Endothelial cell (in vitro differentiated cells): ENCODE data around the gene RAD51B. TPM values are rescaled to one million over a fixed set of nuclear protein-coding genes. Genes with fewer than 3 reads are reported as not detected.

Experiments used
- DNase-seq: peaks from one replicate; pipeline ENCODE4 v3.0.0; 2021; ENCODE audit warnings: low spot score
- H3K27ac Mint-ChIP-seq: one replicate; pipeline ENCODE4 v1.8.0; 2021; ENCODE audit warnings: mixed read lengths, inconsistent platforms; ENCODE audit not compliant: unreplicated experiment
- H3K27me3 Mint-ChIP-seq: one replicate; pipeline ENCODE4 v1.8.0; 2021; ENCODE audit warnings: mild to moderate bottlenecking, moderate library complexity, mixed read lengths, inconsistent platforms; ENCODE audit not compliant: unreplicated experiment
- H3K36me3 Mint-ChIP-seq: one replicate; pipeline ENCODE4 v1.8.0; 2021; ENCODE audit warnings: mild to moderate bottlenecking, low read depth, mixed read lengths, inconsistent platforms; ENCODE audit not compliant: unreplicated experiment
- H3K4me1 Mint-ChIP-seq: one replicate; pipeline ENCODE4 v1.8.0; 2021; ENCODE audit warnings: mild to moderate bottlenecking, mixed read lengths, inconsistent platforms; ENCODE audit not compliant: unreplicated experiment
- H3K4me3 Mint-ChIP-seq: one replicate; pipeline ENCODE4 v1.8.0; 2021; ENCODE audit warnings: mild to moderate bottlenecking, mixed read lengths, inconsistent platforms; ENCODE audit not compliant: unreplicated experiment
- H3K9me3 Mint-ChIP-seq: one replicate; pipeline ENCODE4 v1.8.0; 2021; ENCODE audit warnings: mixed read lengths, inconsistent platforms; ENCODE audit not compliant: unreplicated experiment
- total RNA-seq: library from RNA; stranded (reverse); fragmentation: NEBNext Ultra II Directional; extraction: Animal tissue kit (Norgen Biotek cat#: 25700); gene quantifications from one replicate; pipeline ENCODE4 v1.2.1, GENCODE V29; 2021; ENCODE audit not compliant: unreplicated experiment
- TF ChIP-seq, protein P1 (sequence below): fragments of 200-600 bp; sonication (generic); IDR thresholded peaks from one replicate; pipeline ENCODE4 v1.5.0; 2021; ENCODE audit warnings: antibody characterized with exemption; ENCODE audit not compliant: unreplicated experiment

RAD51B gene
- total RNA-seq, 1 donor from 2014 or later: 23.5 TPM

DNA sequence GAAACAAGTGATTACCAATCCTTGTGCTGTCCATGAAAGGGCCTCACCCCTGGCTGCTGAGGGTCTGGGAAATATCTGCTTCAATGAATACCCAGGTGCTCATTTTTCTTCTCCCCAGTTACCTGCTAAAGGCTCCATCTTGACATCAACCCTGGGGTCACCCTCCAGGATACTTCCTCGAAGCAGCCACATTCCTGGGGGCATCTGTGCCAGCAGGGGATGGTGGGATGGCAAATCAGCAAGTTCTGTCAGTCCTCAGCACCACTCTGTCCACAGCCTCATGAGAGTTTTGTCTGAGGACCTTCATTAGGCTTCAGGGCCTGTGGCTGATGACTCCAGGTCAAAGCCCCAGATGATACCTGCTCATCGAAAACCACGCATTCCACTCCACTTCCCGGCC, 848.4 kb downstream of the RAD51B start:
- Mint-ChIP-seq H3K27ac (no peak overlapping the region), H3K4me3 (no peak overlapping the region), H3K4me1 (peaks cover 18% of the 10 kb centered on the region), H3K9me3 (no peaks in the 10 kb centered on the region), H3K27me3 (peaks cover 8% of the 10 kb centered on the region), H3K36me3 (no peaks in the 10 kb centered on the region)
- DNase-seq: no peak
- TF ChIP-seq, protein P1, sequence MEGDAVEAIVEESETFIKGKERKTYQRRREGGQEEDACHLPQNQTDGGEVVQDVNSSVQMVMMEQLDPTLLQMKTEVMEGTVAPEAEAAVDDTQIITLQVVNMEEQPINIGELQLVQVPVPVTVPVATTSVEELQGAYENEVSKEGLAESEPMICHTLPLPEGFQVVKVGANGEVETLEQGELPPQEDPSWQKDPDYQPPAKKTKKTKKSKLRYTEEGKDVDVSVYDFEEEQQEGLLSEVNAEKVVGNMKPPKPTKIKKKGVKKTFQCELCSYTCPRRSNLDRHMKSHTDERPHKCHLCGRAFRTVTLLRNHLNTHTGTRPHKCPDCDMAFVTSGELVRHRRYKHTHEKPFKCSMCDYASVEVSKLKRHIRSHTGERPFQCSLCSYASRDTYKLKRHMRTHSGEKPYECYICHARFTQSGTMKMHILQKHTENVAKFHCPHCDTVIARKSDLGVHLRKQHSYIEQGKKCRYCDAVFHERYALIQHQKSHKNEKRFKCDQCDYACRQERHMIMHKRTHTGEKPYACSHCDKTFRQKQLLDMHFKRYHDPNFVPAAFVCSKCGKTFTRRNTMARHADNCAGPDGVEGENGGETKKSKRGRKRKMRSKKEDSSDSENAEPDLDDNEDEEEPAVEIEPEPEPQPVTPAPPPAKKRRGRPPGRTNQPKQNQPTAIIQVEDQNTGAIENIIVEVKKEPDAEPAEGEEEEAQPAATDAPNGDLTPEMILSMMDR: no peak

GRCh38 chr14:68668531-68668930, 849.0 kb downstream of the RAD51B start:
- Mint-ChIP-seq H3K9me3 (no peaks in the 10 kb centered on the region), H3K27me3 (peaks cover 8% of the 10 kb centered on the region), H3K4me1 (peaks cover 19% of the 10 kb centered on the region), H3K27ac (no peak overlapping the region), H3K4me3 (no peak overlapping the region), H3K36me3 (no peaks in the 10 kb centered on the region)
- TF ChIP-seq, protein P1: no peak
- no peak for DNase-seq

- Mint-ChIP-seq H3K36me3 (no peaks in the 10 kb centered on the region), H3K4me3 (no peak overlapping the region), H3K4me1 (peaks cover 19% of the 10 kb centered on the region), H3K27ac (no peak overlapping the region), H3K27me3 (peaks cover 8% of the 10 kb centered on the region), H3K9me3 (no peaks in the 10 kb centered on the region)
- TF ChIP-seq, protein P1: no peak
- no peak for DNase-seq
These were observed 849.5 kb downstream of the RAD51B start for GRCh38 chr14:68669111-68669511.

GRCh38 chr14:68669603-68670358, 850.2 kb downstream of the RAD51B start:
- H3K27me3 Mint-ChIP-seq: peaks cover 7% of the 10 kb centered on the region

DNA sequence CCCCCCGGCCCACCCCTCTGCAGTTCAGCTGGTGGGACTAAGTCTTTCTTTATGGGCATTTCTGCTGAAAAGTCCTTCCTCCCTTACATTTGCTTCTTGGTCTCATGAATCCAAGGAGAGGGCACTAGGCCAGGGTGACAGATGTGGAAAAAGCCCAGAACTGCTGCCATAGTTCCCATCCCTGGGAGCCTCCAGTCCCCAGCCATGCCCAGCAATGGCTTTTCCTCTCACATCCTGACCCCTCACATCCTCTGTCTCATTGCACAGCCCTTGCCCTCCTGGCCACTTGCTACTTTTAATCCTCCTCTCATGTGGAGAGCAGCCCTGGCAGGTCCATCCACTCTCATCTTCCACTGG, 850.8 kb downstream of the RAD51B start:
- Mint-ChIP-seq H3K27me3 (peaks cover 6% of the 10 kb centered on the region), H3K4me1 (peaks cover 19% of the 10 kb centered on the region), H3K36me3 (no peaks in the 10 kb centered on the region), H3K4me3 (no peak overlapping the region), H3K9me3 (no peaks in the 10 kb centered on the region), H3K27ac (no peak overlapping the region)
- no peak for DNase-seq
- TF ChIP-seq, protein P1: no peak

More at GRCh38 chr14:68669603-68670358, 850.2 kb downstream of the RAD51B start:
- Mint-ChIP-seq H3K4me1 (peaks cover 19% of the 10 kb centered on the region), H3K27ac (no peak overlapping the region), H3K4me3 (no peak overlapping the region), H3K36me3 (no peaks in the 10 kb centered on the region), H3K9me3 (no peaks in the 10 kb centered on the region)
- DNase-seq: no peak
- TF ChIP-seq, protein P1: no peak
